ENCODE measurements around the gene EML4. TPM values are rescaled to one million over a fixed set of nuclear protein-coding genes. Genes with fewer than 3 reads are reported as not detected.
"Not testable (repeated sequence)": the region's sequence is repeated elsewhere in the genome, so short reads cannot be mapped to it uniquely, and the experiment has no call there.

EML4 gene
- total RNA-seq, 1 experiment from 2014 or later: 107 TPM

- CTCF ChIA-PET: no interaction called here
- in situ Hi-C loops (cut with HindIII; ENCODE audit: low pct_unique_long_range_greater_than_20kb, low sequenced_read_pairs): no loop called here
- Histone ChIP-seq H3K27me3 (ENCODE audit: control insufficient read depth, insufficient read depth, low read length) (no peaks in the 10 kb centered on the region), H3K4me3 (ENCODE audit: low read depth in 2 of 2, low read length in 2 of 2) (peak overlapping the region; percentile 80 to 90), H3K4me1 (ENCODE audit: control insufficient read depth, insufficient read depth, low read length) (peaks cover 44% of the 10 kb centered on the region), H3K27ac (ENCODE audit: low read length) (peak overlapping the region; percentile 94), H3K9me3 (ENCODE audit: control insufficient read depth, insufficient read depth, low read depth, low read length) (no peaks in the 10 kb centered on the region), H3K36me3 (ENCODE audit: control insufficient read depth, insufficient read depth, low read length) (peaks cover 11% of the 10 kb centered on the region)
- no peak for ATAC-seq
- no peak for TF ChIP-seq TCF7L2 (IDR thresholded peaks at IDR 0.05; ENCODE audit: low read depth, low read length)
- TF ChIP-seq CTCF (IDR thresholded peaks at IDR 0.05): no peak
- no peak for TF ChIP-seq POLR2AphosphoS5 (IDR thresholded peaks at IDR 0.05; ENCODE audit: low read depth, low read length)
- no peak for TF ChIP-seq REST (IDR thresholded peaks at IDR 0.05; ENCODE audit: insufficient read depth in 1 of 2, low read depth in 2 of 2, low read length in 1 of 2)
- TF ChIP-seq SIN3A (IDR thresholded peaks at IDR 0.05; ENCODE audit: borderline replicate concordance, insufficient read depth, low read depth, low read length): no peak
- intact Hi-C loops (cut with micrococcal nuclease; ENCODE audit: unreplicated experiment): no loop called here
- no TSS peak for BruUV-seq (replicated peaks)
- POLR2A ChIA-PET: interaction anchor here (0.6 kb wide), 1 partner anchor 40 kb away, joined by 3 read pairs; no protein-coding TSS in a partner anchor
- no peak for DNase-seq (ENCODE audit: low read depth, low spot score)
These were observed 2.9 kb downstream of the EML4 start for GRCh38 chr2:42172020-42172419.

- no peak for ATAC-seq
- peaks cover 11% of the 10 kb centered on the region for H3K36me3 ChIP-seq (ENCODE audit: control insufficient read depth, insufficient read depth, low read length)
- BruUV-seq (replicated peaks): no TSS peak
- CTCF ChIA-PET: no interaction called here
- TF ChIP-seq CTCF (IDR thresholded peaks at IDR 0.05) (no peak), REST (IDR thresholded peaks at IDR 0.05; ENCODE audit: insufficient read depth in 1 of 2, low read depth in 2 of 2, low read length in 1 of 2) (no peak), POLR2AphosphoS5 (IDR thresholded peaks at IDR 0.05; ENCODE audit: low read depth, low read length) (no peak), SIN3A (IDR thresholded peaks at IDR 0.05; ENCODE audit: borderline replicate concordance, insufficient read depth, low read depth, low read length) (no peak), TCF7L2 (IDR thresholded peaks at IDR 0.05; ENCODE audit: low read depth, low read length) (no peak)
- H3K4me3 ChIP-seq (ENCODE audit: low read depth in 2 of 2, low read length in 2 of 2): peak overlapping the region; percentile 80 to 90
- DNase-seq (ENCODE audit: low read depth, low spot score): no peak
- in situ Hi-C loops (cut with HindIII; ENCODE audit: low pct_unique_long_range_greater_than_20kb, low sequenced_read_pairs): no loop called here
- POLR2A ChIA-PET: interaction anchor here (0.7 to 0.8 kb wide), 4 partner anchors 36 to 1070 kb away, joined by 3 read pairs; no protein-coding TSS in a partner anchor
- intact Hi-C loops (cut with micrococcal nuclease; ENCODE audit: unreplicated experiment): no loop called here
- peak overlapping the region; percentile 94; the same call in 1 of the 2 replicates for H3K27ac ChIP-seq (ENCODE audit: low read length)
- peaks cover 41% of the 10 kb centered on the region for H3K4me1 ChIP-seq (ENCODE audit: control insufficient read depth, insufficient read depth, low read length)
- no peaks in the 10 kb centered on the region for H3K9me3 ChIP-seq (ENCODE audit: control insufficient read depth, insufficient read depth, low read depth, low read length)
- H3K27me3 ChIP-seq (ENCODE audit: control insufficient read depth, insufficient read depth, low read length): no peaks in the 10 kb centered on the region
These were observed 3.4 kb downstream of the EML4 start for GRCh38 chr2:42172566-42172965.

- intact Hi-C loops (cut with micrococcal nuclease; ENCODE audit: unreplicated experiment); H3K27ac ChIP-seq (ENCODE audit: low read length); ATAC-seq; H3K9me3 ChIP-seq (ENCODE audit: control insufficient read depth, insufficient read depth, low read depth, low read length); DNase-seq (ENCODE audit: low read depth, low spot score); BruUV-seq (replicated peaks); in situ Hi-C loops (cut with HindIII; ENCODE audit: low pct_unique_long_range_greater_than_20kb, low sequenced_read_pairs); H3K27me3 ChIP-seq (ENCODE audit: control insufficient read depth, insufficient read depth, low read length); CTCF ChIA-PET: not testable (repeated sequence)
- Histone ChIP-seq H3K4me1 (ENCODE audit: control insufficient read depth, insufficient read depth, low read length) (peaks cover 39% of the 10 kb centered on the region), H3K4me3 (ENCODE audit: low read depth in 2 of 2, low read length in 2 of 2) (peak overlapping the region in 1 of 2 experiments; percentile 7; a peak in 1 of 4 replicates), H3K36me3 (ENCODE audit: control insufficient read depth, insufficient read depth, low read length) (peaks cover 11% of the 10 kb centered on the region)
- POLR2A ChIA-PET: interaction anchor here (0.6 kb wide), 1 partner anchor 92 kb away, joined by 14 read pairs; no protein-coding TSS in a partner anchor
These were observed 4.3 kb downstream of the EML4 start for GRCh38 chr2:42173467-42173866.

All from Panc1 (cell line).